ENCODE data around the gene UHRF1.
"Not testable (repeated sequence)": the region's sequence is repeated elsewhere in the genome, so short reads cannot be mapped to it uniquely, and the experiment has no call there.

The UHRF1 gene

GRCh38 chr19:4974880-4975469 lies 65.7 kb downstream of the UHRF1 start:
- DNase-seq = no peak

GRCh38 chr19:4975601-4976000 lies 66.3 kb downstream of the UHRF1 start:
- DNase-seq = not testable (repeated sequence)

GRCh38 chr19:4976401-4977298 lies 67.3 kb downstream of the UHRF1 start:
- peak; percentile 59 for DNase-seq

GRCh38 chr19:4977299-4978174 lies 68.2 kb downstream of the UHRF1 start:
- peak; percentile 90 for DNase-seq

- DNase-seq = no peak
Measured at GRCh38 chr19:4979211-4979807, 70.0 kb downstream of the UHRF1 start.

GRCh38 chr19:4980067-4980466 lies 70.8 kb downstream of the UHRF1 start:
- DNase-seq = peak; percentile 42

- DNase-seq = no peak
Measured at GRCh38 chr19:4980838-4981680, 71.8 kb downstream of the UHRF1 start.

GRCh38 chr19:4981681-4981958 lies 72.3 kb downstream of the UHRF1 start:
- DNase-seq = no peak

GRCh38 chr19:4983346-4984105 lies 74.2 kb downstream of the UHRF1 start:
- DNase-seq = no peak

GRCh38 chr19:4984106-4984380 lies 74.7 kb downstream of the UHRF1 start:
- DNase-seq = no peak

- DNase-seq = no peak
Measured at GRCh38 chr19:4984438-4984990, 75.2 kb downstream of the UHRF1 start.

- DNase-seq = no peak
Measured at GRCh38 chr19:4985551-4985991, 76.3 kb downstream of the UHRF1 start.

GRCh38 chr19:4986056-4986455 lies 76.8 kb downstream of the UHRF1 start:
- DNase-seq = no peak

- no peak for DNase-seq
Measured at GRCh38 chr19:4986471-4986891, 77.2 kb downstream of the UHRF1 start.

- no peak for DNase-seq
Measured at GRCh38 chr19:4987256-4987655, 78.0 kb downstream of the UHRF1 start.

GRCh38 chr19:4987692-4988370 lies 78.5 kb downstream of the UHRF1 start:
- no peak for DNase-seq

GRCh38 chr19:4988770-4989251 lies 79.5 kb downstream of the UHRF1 start:
- peak; percentile 85 for DNase-seq

- no peak for DNase-seq
Measured at GRCh38 chr19:4990306-4990705, 81.0 kb downstream of the UHRF1 start.

GRCh38 chr19:4991538-4991937 lies 82.2 kb downstream of the UHRF1 start:
- DNase-seq = no peak

GRCh38 chr19:4991996-4992698 lies 82.8 kb downstream of the UHRF1 start:
- no peak for DNase-seq

All from fibroblast of upper back skin (primary cell).